ENCODE results near the gene OMA1.
"Not testable (repeated sequence)": the region's sequence is repeated elsewhere in the genome, so short reads cannot be mapped to it uniquely, and the experiment has no call there.

Gene OMA1

DNA sequence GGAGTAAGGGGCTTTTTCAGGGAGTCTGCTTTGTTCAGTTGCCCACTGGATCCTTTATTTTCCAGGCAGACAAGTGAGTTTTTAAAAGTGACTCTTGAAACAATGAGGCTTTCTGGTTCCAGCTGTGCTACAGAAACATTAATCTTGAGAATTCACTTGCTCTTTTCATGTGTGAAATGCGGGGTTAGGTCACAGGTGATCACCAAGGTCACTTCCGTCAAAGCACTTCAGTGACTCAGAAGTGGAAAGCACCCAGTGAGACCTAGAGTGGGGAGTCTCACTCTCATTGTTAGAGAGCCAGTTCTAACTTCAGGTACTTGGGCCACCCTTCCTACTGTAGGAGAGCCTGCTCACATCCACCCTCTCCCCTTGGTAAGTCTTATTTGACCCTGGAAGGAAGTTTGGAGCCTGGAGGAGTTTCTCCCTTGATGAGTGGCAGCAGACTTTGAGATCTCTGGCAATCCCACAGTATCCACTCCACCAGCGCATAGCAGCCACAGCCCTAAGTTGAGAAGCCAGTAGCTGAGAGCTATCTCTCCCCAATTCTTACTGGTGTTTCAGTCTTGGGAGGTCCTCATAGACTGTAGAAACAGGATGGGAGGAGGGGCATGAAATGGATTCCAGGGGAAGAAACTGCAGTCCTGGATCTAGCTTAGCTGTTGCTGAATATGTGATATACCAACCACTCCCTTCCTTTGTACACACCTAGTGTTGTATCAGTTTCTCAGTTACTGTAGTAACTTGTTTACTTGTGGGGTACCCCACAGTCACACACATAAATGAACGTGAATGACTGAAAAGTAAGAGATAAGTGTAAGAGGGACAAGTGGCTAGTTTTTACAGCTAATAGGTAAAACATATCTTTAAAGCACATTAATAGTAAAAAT, 27.4 kb upstream of the OMA1 start:
- no peak for DNase-seq

GRCh38 chr1:58573138-58573537, 26.6 kb upstream of the OMA1 start:
- DNase-seq = no peak

GRCh38 chr1:58572690-58573089, 26.2 kb upstream of the OMA1 start:
- no peak for DNase-seq

DNA sequence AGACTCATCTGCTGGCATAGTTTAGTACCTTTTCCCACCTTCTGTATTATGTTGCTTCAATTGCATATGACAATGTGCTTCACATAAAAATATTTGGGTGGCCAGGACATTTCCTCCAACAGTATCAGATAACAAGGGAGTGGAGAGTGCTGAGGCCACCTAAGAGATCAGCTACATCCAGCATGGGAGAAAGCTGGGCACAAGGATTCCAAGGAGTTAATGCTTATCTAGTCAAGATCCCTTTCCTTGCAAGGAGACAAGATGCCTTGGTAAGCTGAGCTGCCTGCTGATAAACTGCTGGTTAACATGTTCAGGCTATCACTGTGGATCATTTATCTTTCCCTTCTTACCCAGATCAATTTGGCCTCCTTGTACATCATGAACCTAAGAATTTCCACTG, 25.1 kb upstream of the OMA1 start:
- no peak for DNase-seq

DNA sequence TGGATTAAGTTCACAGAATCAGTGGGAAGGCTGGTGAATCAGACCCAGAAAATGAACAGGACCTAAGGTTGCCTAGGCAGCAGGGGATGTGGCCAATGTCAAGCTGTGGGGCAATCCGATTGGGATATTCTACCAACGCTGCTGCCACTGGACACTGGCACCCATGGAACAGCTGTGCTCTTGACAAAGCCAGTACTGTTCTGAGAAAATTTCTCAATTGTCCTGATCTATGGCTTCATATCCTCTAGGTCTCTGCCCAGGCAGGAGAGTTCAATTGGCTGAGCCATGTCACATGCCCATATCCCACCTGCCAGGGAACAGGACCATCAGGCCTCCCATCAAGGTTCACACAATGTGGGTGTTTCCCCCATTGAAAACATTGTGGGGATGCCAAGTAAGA, 24.3 kb upstream of the OMA1 start:
- DNase-seq = no peak

DNA sequence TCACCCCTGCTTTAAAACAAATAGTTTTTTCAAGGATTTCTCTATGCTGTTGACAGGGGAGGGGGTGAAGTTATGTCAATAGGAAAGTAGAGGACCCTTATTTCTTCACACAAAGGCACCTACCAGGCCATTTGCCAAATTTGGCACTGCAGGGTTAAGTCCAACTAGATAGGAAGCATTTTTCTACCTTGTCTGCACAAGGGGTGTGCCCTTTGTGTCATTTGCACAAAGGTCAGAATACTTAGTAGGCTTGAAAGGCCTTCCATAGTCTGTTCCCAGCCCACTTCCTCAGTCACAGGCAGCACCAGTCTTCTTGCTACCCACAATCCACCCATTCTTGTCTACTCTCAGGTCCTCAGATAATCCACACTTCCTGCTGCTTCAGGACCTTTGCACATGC, 23.6 kb upstream of the OMA1 start:
- no peak for DNase-seq

- DNase-seq = no peak
These were observed 22.4 kb upstream of the OMA1 start for GRCh38 chr1:58568911-58569310.

GRCh38 chr1:58568271-58568860, 21.8 kb upstream of the OMA1 start:
- no peak for DNase-seq

- DNase-seq = no peak
These were observed 19.8 kb upstream of the OMA1 start for GRCh38 chr1:58566339-58566738.

- DNase-seq = not testable (repeated sequence)
These were observed 17.2 kb upstream of the OMA1 start for GRCh38 chr1:58563715-58564114.

- DNase-seq = no peak
These were observed 15.1 kb upstream of the OMA1 start for GRCh38 chr1:58561633-58562032.

- DNase-seq = no peak
These were observed 8.9 kb upstream of the OMA1 start for GRCh38 chr1:58555393-58555792.

GRCh38 chr1:58551186-58552140, 4.9 kb upstream of the OMA1 start:
- DNase-seq = no peak

GRCh38 chr1:58549291-58549690, 2.8 kb upstream of the OMA1 start:
- DNase-seq = not testable (repeated sequence)

- no peak for DNase-seq
These were observed 1.8 kb upstream of the OMA1 start for GRCh38 chr1:58548371-58548770.

- peak; percentile 66 for DNase-seq
These were observed 671 bp downstream of the OMA1 start for GRCh38 chr1:58545591-58546519.

GRCh38 chr1:58543260-58543659, 3.3 kb downstream of the OMA1 start:
- DNase-seq = no peak

GRCh38 chr1:58539553-58539952, 7.0 kb downstream of the OMA1 start:
- no peak for DNase-seq

DNA sequence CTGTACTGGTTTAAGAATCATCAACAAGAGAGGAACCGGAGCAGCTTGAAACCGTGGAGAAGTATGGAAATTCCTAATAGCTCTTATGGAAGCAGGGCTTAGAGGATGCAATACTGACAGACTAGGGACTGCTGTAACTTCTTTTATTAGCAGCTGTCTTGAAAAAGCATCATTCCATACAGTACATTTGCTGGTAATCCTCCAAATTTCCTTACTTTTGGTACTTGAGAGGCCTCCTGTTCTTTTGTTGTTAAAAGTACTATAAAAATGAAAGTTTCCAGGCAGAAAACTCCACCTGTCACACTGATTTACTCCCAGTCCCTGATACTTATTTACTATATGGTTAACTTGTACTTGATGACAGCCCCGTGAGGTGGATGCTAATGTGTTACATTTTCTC, 7.7 kb downstream of the OMA1 start:
- DNase-seq = no peak

- not testable (repeated sequence) for DNase-seq
These were observed 14.7 kb downstream of the OMA1 start for GRCh38 chr1:58531842-58532241.

DNA sequence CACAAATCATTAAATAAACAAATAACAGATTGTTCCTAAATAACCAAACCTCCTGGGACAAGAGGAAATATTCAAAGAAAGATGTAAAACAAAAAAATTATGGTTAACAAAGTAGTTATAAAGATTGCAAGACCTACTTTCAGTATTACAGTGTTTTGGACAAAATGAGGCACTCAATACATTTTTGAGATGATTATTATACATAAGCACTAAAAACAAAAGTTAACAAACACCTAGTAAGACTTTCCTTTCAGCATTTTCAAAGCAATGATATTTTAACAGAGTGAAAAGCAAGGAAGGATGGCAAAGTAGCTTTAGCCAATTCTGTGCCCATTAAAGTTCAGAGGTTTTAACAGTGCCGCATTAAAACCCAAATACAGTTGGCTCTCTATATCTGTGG, 17.2 kb downstream of the OMA1 start:
- no peak for DNase-seq

DNA sequence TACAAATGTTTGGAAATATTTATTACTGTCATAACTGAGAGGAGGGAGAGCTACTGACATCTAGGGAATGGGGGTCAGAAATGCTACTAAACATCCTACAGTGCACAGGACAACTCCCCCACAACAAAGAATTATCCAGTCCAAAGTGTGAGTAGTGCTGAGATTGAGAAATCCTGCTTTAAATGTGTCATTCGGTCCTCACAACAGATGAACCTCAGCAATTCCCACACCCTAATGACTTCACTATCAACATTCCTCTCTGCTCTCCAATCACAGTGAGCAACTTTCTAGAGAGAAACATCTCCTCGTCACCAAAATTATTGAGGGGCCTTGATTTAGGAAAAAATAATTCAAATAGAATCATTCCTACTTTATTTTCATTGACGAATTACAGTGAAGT, 18.0 kb downstream of the OMA1 start:
- no peak for DNase-seq

Data from activated CD4-positive, CD25-positive, alpha-beta regulatory T cell treated with anti-CD3 and anti-CD28 coated beads, Interleukin-2, amount 50 U/mL, for 72 hours (primary cell).